RWPE2 (cell line): ENCODE results near the gene LEMD1.

Source experiments
- ATAC-seq: fragments of 200-7000 bp; cut with Tn5 transposase; 3 replicates; pipeline ENCODE4 v1.9.1; 2021; ENCODE audit warnings: low read depth
- DNase-seq: peaks from one replicate; pipeline ENCODE4 v3.0.0-alpha.2; 2020; ENCODE audit warnings: low spot score
- H3K27ac ChIP-seq: fragments of 450-650 bp; 2 replicates; pipeline ENCODE4 v1.5.1; 2017; ENCODE audit warnings: mild to moderate bottlenecking; ENCODE audit not compliant: poor library complexity, severe bottlenecking
- H3K27me3 ChIP-seq: fragments of 250-450 bp; sonication (Bioruptor Pico); 2 replicates; pipeline ENCODE4 v1.5.1; 2021; ENCODE audit warnings: mild to moderate bottlenecking, moderate library complexity; ENCODE audit not compliant: insufficient read depth, poor library complexity, severe bottlenecking
- H3K36me3 ChIP-seq: fragments of 250-450 bp; sonication (Bioruptor Pico); 2 replicates; pipeline ENCODE4 v1.5.1; 2020; ENCODE audit warnings: low read depth, mild to moderate bottlenecking, moderate library complexity
- H3K4me1 ChIP-seq: fragments of 250-450 bp; sonication (Bioruptor Pico); 2 replicates; pipeline ENCODE4 v1.5.1; 2021; ENCODE audit warnings: mild to moderate bottlenecking, moderate library complexity; ENCODE audit not compliant: insufficient read depth, poor library complexity, severe bottlenecking
- H3K4me3 ChIP-seq: fragments of 250-450 bp; sonication (Bioruptor Pico); 2 replicates; pipeline ENCODE4 v1.5.1; 2021; ENCODE audit warnings: mild to moderate bottlenecking, moderate library complexity; ENCODE audit not compliant: severe bottlenecking
- H3K9me3 ChIP-seq: fragments of 250-450 bp; sonication (Bioruptor Pico); 2 replicates; pipeline ENCODE4 v1.5.1; 2021; ENCODE audit warnings: mild to moderate bottlenecking, moderate library complexity; ENCODE audit not compliant: severe bottlenecking
- TF ChIP-seq, protein P1 (sequence below): fragments of 450-650 bp; IDR thresholded peaks from one replicate; pipeline ENCODE4 v1.5.1; 2017; ENCODE audit warnings: mild to moderate bottlenecking, moderate library complexity; ENCODE audit not compliant: poor library complexity, severe bottlenecking

The LEMD1 gene

DNA sequence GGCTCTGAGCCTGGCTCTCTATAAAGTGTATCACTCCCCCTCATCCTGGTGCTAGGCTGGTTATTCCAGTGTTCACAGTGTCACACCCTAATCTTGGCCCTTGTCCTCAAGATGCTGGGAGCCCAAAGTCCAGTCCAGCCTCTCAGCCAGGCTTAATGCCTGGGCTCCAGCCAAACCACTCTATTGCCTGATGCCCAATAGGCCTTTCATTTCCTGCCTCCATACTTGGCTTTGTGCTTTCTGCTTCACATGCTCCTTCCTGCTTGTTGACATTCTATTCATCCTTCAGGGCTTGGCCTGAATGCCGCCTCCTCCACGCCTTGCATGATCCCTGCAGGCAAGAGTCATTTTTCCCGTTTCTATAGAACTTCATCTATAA lies 66.8 kb downstream of the LEMD1 start:
- TF ChIP-seq, protein P1, sequence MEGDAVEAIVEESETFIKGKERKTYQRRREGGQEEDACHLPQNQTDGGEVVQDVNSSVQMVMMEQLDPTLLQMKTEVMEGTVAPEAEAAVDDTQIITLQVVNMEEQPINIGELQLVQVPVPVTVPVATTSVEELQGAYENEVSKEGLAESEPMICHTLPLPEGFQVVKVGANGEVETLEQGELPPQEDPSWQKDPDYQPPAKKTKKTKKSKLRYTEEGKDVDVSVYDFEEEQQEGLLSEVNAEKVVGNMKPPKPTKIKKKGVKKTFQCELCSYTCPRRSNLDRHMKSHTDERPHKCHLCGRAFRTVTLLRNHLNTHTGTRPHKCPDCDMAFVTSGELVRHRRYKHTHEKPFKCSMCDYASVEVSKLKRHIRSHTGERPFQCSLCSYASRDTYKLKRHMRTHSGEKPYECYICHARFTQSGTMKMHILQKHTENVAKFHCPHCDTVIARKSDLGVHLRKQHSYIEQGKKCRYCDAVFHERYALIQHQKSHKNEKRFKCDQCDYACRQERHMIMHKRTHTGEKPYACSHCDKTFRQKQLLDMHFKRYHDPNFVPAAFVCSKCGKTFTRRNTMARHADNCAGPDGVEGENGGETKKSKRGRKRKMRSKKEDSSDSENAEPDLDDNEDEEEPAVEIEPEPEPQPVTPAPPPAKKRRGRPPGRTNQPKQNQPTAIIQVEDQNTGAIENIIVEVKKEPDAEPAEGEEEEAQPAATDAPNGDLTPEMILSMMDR, result no peak
- H3K9me3 ChIP-seq, result no peaks in the 10 kb centered on the region
- H3K27ac ChIP-seq, result no peak overlapping the region
- no peaks in the 10 kb centered on the region for H3K27me3 ChIP-seq
- H3K36me3 ChIP-seq, result no peaks in the 10 kb centered on the region
- DNase-seq (no peak), ATAC-seq (0 out of 3 replicates have a peak, but pooled peaks have one; percentile 23)
- H3K4me3 ChIP-seq, result no peak overlapping the region
- no peaks in the 10 kb centered on the region for H3K4me1 ChIP-seq

DNA sequence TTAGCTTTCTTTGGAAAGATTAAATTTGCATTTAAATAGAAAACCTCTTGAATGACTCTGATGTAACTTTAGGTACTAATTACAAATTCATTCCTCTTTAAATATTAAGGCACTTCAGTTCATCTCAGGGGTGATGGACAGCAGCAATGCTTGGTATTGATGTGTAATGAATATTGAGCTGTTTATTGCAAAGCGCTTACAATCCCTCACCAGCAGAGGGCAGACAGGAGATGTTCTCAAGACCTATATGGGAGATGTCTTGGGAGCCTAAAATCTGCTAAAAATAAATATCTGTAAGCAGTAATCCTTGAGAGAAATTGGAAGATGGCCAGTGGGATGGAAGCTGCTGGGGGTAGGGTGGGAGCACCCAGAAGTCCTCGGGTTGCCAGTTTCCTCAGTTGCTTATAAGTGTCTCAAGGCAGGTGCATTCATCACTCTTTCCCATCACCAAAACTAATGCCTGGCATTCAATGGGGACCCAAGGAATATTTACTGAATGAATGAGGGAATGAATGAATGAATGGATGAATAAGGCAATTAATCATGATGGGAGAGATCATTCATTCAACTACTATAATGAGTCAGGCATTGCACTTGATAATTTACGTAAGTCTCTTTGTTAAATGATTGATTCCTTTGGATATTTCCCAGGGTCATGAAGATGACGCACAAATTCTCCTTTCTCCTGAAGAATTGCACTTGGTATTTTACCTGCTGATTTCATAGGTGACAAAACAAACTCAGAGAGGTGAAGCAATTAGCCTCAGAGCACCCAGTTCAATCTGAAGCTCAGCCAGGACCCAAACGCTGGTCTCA lies 67.4 kb downstream of the LEMD1 start:
- Histone ChIP-seq H3K4me3 (no peak overlapping the region), H3K9me3 (no peaks in the 10 kb centered on the region), H3K36me3 (no peaks in the 10 kb centered on the region), H3K27me3 (no peaks in the 10 kb centered on the region), H3K4me1 (no peaks in the 10 kb centered on the region), H3K27ac (no peak overlapping the region)
- TF ChIP-seq, protein P1, result peak; percentile 93
- ATAC-seq, result peak; percentile 48; the same call in 1 of the 3 replicates
- DNase-seq, result no peak

DNA sequence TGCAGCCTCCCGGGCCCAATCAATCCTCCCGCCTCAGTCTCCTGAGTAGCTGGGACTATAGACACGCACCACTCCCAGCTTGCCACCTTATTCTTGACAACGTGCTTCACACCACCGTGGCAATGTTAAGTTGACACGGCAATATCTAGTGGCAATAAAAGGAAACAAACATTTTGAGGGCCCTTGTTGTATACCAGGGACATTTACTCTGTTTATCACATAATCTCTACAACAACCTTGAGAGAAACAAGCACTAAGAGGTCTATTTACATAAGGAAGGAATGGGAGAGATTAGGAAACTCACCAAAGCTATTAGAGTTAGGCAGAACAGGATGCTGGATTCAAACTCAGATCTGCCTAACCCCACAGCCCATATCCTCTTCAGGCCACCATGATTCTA lies 68.2 kb downstream of the LEMD1 start:
- no peak for ATAC-seq
- Histone ChIP-seq H3K9me3 (no peaks in the 10 kb centered on the region), H3K4me1 (no peaks in the 10 kb centered on the region), H3K36me3 (no peaks in the 10 kb centered on the region), H3K4me3 (no peak overlapping the region), H3K27me3 (no peaks in the 10 kb centered on the region), H3K27ac (no peak overlapping the region)
- TF ChIP-seq, protein P1, result no peak
- DNase-seq, result no peak

DNA sequence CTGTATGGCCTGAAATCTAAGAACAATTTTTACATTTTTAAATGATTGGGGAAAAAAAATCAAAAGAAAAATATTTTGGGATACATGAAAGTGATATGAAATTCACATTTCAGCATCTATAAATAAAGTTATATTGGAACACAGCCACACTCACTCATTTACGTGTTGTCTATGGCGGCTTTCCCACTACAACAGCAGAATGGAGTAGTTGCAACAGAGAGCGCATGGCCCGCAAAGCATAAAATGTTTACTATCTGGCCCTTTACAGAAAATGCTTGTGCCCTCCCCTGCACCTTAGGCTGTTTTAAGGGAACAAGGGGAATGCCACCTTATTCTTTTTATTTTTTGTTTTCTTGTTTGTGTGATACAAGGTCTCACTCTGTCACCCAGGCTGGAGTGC lies 68.7 kb downstream of the LEMD1 start:
- Histone ChIP-seq H3K27me3 (no peaks in the 10 kb centered on the region), H3K4me3 (no peak overlapping the region), H3K36me3 (no peaks in the 10 kb centered on the region), H3K4me1 (no peaks in the 10 kb centered on the region), H3K27ac (no peak overlapping the region), H3K9me3 (no peaks in the 10 kb centered on the region)
- TF ChIP-seq, protein P1, result no peak
- ATAC-seq, result no peak
- no peak for DNase-seq
